IPS-18c (cell line): ENCODE data around the gene SNX2.

Source experiments
- H3K4me3 ChIP-seq: 2 replicates; pipeline ENCODE4 v1.7.0; 2013; ENCODE audit warnings: low read depth, mild to moderate bottlenecking, low read length, moderate library complexity; ENCODE audit not compliant: insufficient read depth
- H3K9me3 ChIP-seq: one replicate; pipeline ENCODE4 v1.6.1; 2013; ENCODE audit warnings: mild to moderate bottlenecking, low read length, moderate library complexity; ENCODE audit not compliant: control insufficient read depth, insufficient read depth

Gene SNX2

GRCh38 chr5:122774861-122775549 lies at the start of gene SNX2:
SNX2 (plus strand) TSS chr5:122775080; CDS start chr5:122775104, 24 bp downstream.
- Histone ChIP-seq H3K9me3 (no peaks in the 10 kb centered on the region), H3K4me3 (peak within 1 kb of the TSS; percentile 91)

GRCh38 chr5:122727112-122727541 lies 47.8 kb upstream of the SNX2 start:
- Histone ChIP-seq H3K9me3 (no peaks in the 10 kb centered on the region), H3K4me3 (no peak overlapping the region)

GRCh38 chr5:122730037-122730436 lies 44.8 kb upstream of the SNX2 start:
- H3K9me3 ChIP-seq: no peaks in the 10 kb centered on the region
- H3K4me3 ChIP-seq: no peak overlapping the region

- no peak overlapping the region for H3K4me3 ChIP-seq
Measured at GRCh38 chr5:122730456-122730855, 44.4 kb upstream of the SNX2 start.

GRCh38 chr5:122736086-122736845 lies 38.6 kb upstream of the SNX2 start:
- Histone ChIP-seq H3K4me3 (no peak overlapping the region), H3K9me3 (no peaks in the 10 kb centered on the region)

More at GRCh38 chr5:122730456-122730855, 44.4 kb upstream of the SNX2 start:
- H3K9me3 ChIP-seq: no peaks in the 10 kb centered on the region

- no peak overlapping the region for H3K4me3 ChIP-seq
- H3K9me3 ChIP-seq: no peaks in the 10 kb centered on the region
Measured at GRCh38 chr5:122738088-122738487, 36.8 kb upstream of the SNX2 start.

- H3K9me3 ChIP-seq: no peaks in the 10 kb centered on the region
- H3K4me3 ChIP-seq: no peak overlapping the region
Measured at GRCh38 chr5:122741681-122742080, 33.2 kb upstream of the SNX2 start.

- H3K4me3 ChIP-seq: no peak overlapping the region
- no peaks in the 10 kb centered on the region for H3K9me3 ChIP-seq
Measured at GRCh38 chr5:122743261-122743660, 31.6 kb upstream of the SNX2 start.

- H3K4me3 ChIP-seq: no peak overlapping the region
- no peaks in the 10 kb centered on the region for H3K9me3 ChIP-seq
Measured at GRCh38 chr5:122745597-122745996, 29.3 kb upstream of the SNX2 start.

GRCh38 chr5:122749886-122750285 lies 25.0 kb upstream of the SNX2 start:
- H3K9me3 ChIP-seq: no peaks in the 10 kb centered on the region
- H3K4me3 ChIP-seq: no peak overlapping the region

- Histone ChIP-seq H3K4me3 (no peak overlapping the region), H3K9me3 (no peaks in the 10 kb centered on the region)
Measured at GRCh38 chr5:122751293-122751782, 23.5 kb upstream of the SNX2 start.

- no peak overlapping the region for H3K4me3 ChIP-seq
- no peaks in the 10 kb centered on the region for H3K9me3 ChIP-seq
Measured at GRCh38 chr5:122753500-122753899, 21.4 kb upstream of the SNX2 start.

GRCh38 chr5:122755783-122756182 lies 19.1 kb upstream of the SNX2 start:
- Histone ChIP-seq H3K4me3 (no peak overlapping the region), H3K9me3 (no peaks in the 10 kb centered on the region)

GRCh38 chr5:122756264-122756911 lies 18.5 kb upstream of the SNX2 start:
- Histone ChIP-seq H3K9me3 (no peaks in the 10 kb centered on the region), H3K4me3 (no peak overlapping the region)

- no peak overlapping the region for H3K4me3 ChIP-seq
Measured at GRCh38 chr5:122757285-122757684, 17.6 kb upstream of the SNX2 start.

GRCh38 chr5:122759241-122760070 lies 15.4 kb upstream of the SNX2 start:
- H3K9me3 ChIP-seq: no peaks in the 10 kb centered on the region
- H3K4me3 ChIP-seq: no peak overlapping the region

More at GRCh38 chr5:122757285-122757684, 17.6 kb upstream of the SNX2 start:
- H3K9me3 ChIP-seq: no peaks in the 10 kb centered on the region

GRCh38 chr5:122760236-122760635 lies 14.6 kb upstream of the SNX2 start:
- H3K4me3 ChIP-seq: no peak overlapping the region
- no peaks in the 10 kb centered on the region for H3K9me3 ChIP-seq
